Measurements from ENCODE around the gene CLTCL1.

- TF ChIP-seq, protein P1, sequence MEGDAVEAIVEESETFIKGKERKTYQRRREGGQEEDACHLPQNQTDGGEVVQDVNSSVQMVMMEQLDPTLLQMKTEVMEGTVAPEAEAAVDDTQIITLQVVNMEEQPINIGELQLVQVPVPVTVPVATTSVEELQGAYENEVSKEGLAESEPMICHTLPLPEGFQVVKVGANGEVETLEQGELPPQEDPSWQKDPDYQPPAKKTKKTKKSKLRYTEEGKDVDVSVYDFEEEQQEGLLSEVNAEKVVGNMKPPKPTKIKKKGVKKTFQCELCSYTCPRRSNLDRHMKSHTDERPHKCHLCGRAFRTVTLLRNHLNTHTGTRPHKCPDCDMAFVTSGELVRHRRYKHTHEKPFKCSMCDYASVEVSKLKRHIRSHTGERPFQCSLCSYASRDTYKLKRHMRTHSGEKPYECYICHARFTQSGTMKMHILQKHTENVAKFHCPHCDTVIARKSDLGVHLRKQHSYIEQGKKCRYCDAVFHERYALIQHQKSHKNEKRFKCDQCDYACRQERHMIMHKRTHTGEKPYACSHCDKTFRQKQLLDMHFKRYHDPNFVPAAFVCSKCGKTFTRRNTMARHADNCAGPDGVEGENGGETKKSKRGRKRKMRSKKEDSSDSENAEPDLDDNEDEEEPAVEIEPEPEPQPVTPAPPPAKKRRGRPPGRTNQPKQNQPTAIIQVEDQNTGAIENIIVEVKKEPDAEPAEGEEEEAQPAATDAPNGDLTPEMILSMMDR (IDR thresholded peaks at IDR 0.05 in 2 of 3, conservative IDR thresholded peaks at IDR 0.05 in 1 of 3; ENCODE audit: borderline replicate concordance in 1 of 3, insufficient read depth in 1 of 3, low read depth in 2 of 3, low read length in 2 of 3) = no peak
- TF ChIP-seq, protein P2, sequence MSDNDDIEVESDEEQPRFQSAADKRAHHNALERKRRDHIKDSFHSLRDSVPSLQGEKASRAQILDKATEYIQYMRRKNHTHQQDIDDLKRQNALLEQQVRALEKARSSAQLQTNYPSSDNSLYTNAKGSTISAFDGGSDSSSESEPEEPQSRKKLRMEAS (IDR thresholded peaks at IDR 0.05) = no peak
- no peak for TF ChIP-seq SIN3A (IDR thresholded peaks at IDR 0.05; ENCODE audit: low read depth)
Measured at GRCh38 chr22:19175026-19175601, 116.4 kb downstream of the CLTCL1 start.
